HEK293 (cell line): ENCODE results near the gene LNP1.

Source experiments
- CTCF ChIA-PET: fragments of 350-600 bp; formaldehyde crosslinking; extraction: SDS; loops from one replicate; lab custom pipeline; 2021; ENCODE audit warnings: antibody characterized with exemption; lab: Yijun Ruan, JAX
- POLR2A ChIA-PET: fragments of 300-600 bp; formaldehyde crosslinking; extraction: SDS; loops from one replicate; lab custom pipeline; 2020; ENCODE audit warnings: antibody characterized with exemption, inconsistent platforms; lab: Yijun Ruan, JAX
- H3K27ac ChIP-seq: fragments of 200-500 bp; sonication (Bioruptor generic); 2 replicates; pipeline ENCODE4 v1.5.1; 2014; ENCODE audit warnings: low read depth, low read length, control low read depth, inconsistent platforms; ENCODE audit errors: extremely low read depth
- H3K36me3 ChIP-seq, 2 experiments: fragments of 200-500 bp in 1 of 2; sonication (Bioruptor generic) in 1 of 2; 1 replicate in 1 of 2; 2 replicates in 1 of 2; pipeline ENCODE4 v1.5.1; 2014 to 2017; ENCODE audit warnings: inconsistent platforms in 2 of 2, low read length in 2 of 2; ENCODE audit not compliant: control insufficient read depth in 2 of 2, insufficient read depth in 1 of 2
- H3K4me1 ChIP-seq: fragments of 200-500 bp; sonication (Bioruptor generic); 2 replicates; pipeline ENCODE4 v1.5.1; 2014; ENCODE audit warnings: mild to moderate bottlenecking, low read length, inconsistent platforms; ENCODE audit not compliant: control insufficient read depth, insufficient read depth
- H3K4me3 ChIP-seq: 2 replicates; pipeline ENCODE4 v1.5.1; 2011; ENCODE audit warnings: low read depth, mild to moderate bottlenecking, control low read depth, low read length, moderate library complexity
- H3K9me3 ChIP-seq: fragments of 200-500 bp; sonication (Bioruptor generic); 2 replicates; pipeline ENCODE4 v1.5.1; 2014; ENCODE audit warnings: low read depth, low read length, inconsistent platforms; ENCODE audit not compliant: control insufficient read depth, insufficient read depth
- ELK4 ChIP-seq: IDR thresholded peaks from 2 replicates; pipeline ENCODE4 v1.6.1; 2011; ENCODE audit warnings: mild to moderate bottlenecking, low read depth, low read length, borderline replicate concordance
- PRDM10 ChIP-seq: fragments of 450-650 bp; formaldehyde crosslinking; IDR thresholded peaks from 2 replicates; pipeline ENCODE4 v1.5.1; 2016; ENCODE audit warnings: missing biosample characterization, missing genetic modification characterization
- TCF7L2 ChIP-seq: IDR thresholded peaks from 2 replicates; pipeline ENCODE4 v1.6.1; 2011; ENCODE audit warnings: low read depth, mild to moderate bottlenecking, inconsistent platforms, low read length, moderate library complexity, borderline replicate concordance
- ZBTB11 ChIP-seq: fragments of 450-650 bp; formaldehyde crosslinking; conservative IDR thresholded peaks from 2 replicates; pipeline ENCODE4 v1.5.1; 2016; ENCODE audit warnings: low read depth, missing biosample characterization, missing genetic modification characterization
- ZBTB44 ChIP-seq: fragments of 450-650 bp; IDR thresholded peaks from 2 replicates; pipeline ENCODE4 v1.5.1; 2018; ENCODE audit warnings: missing biosample characterization, mild to moderate bottlenecking, missing genetic modification characterization
- ZBTB48 ChIP-seq: fragments of 450-650 bp; formaldehyde crosslinking; IDR thresholded peaks from 2 replicates; pipeline ENCODE4 v1.5.1; 2016; ENCODE audit warnings: missing biosample characterization, missing genetic modification characterization
- ZFP41 ChIP-seq: fragments of 450-650 bp; formaldehyde crosslinking; IDR thresholded peaks from 2 replicates; pipeline ENCODE4 v1.5.1; 2016; ENCODE audit warnings: missing biosample characterization, missing genetic modification characterization, borderline replicate concordance
- ZNF112 ChIP-seq: fragments of 450-650 bp; formaldehyde crosslinking; IDR thresholded peaks from 2 replicates; pipeline ENCODE4 v1.5.0; 2017; ENCODE audit warnings: missing biosample characterization, missing genetic modification characterization
- ZNF133 ChIP-seq: fragments of 450-650 bp; formaldehyde crosslinking; IDR thresholded peaks from 2 replicates; pipeline ENCODE4 v1.5.1; 2016; ENCODE audit warnings: missing biosample characterization, missing genetic modification characterization
- ZNF155 ChIP-seq: fragments of 450-650 bp; formaldehyde crosslinking; IDR thresholded peaks from 2 replicates; pipeline ENCODE4 v1.5.1; 2016; ENCODE audit warnings: missing biosample characterization, missing genetic modification characterization
- ZNF157 ChIP-seq: fragments of 450-650 bp; formaldehyde crosslinking; IDR thresholded peaks from 2 replicates; pipeline ENCODE4 v1.5.1; 2016; ENCODE audit warnings: missing biosample characterization, missing genetic modification characterization
- ZNF280D ChIP-seq: fragments of 450-650 bp; formaldehyde crosslinking; IDR thresholded peaks from 2 replicates; pipeline ENCODE4 v1.5.1; 2016; ENCODE audit warnings: missing biosample characterization, missing genetic modification characterization
- ZNF350 ChIP-seq: fragments of 450-650 bp; formaldehyde crosslinking; IDR thresholded peaks from 2 replicates; pipeline ENCODE4 v1.5.0; 2017; ENCODE audit warnings: missing biosample characterization, mild to moderate bottlenecking, missing genetic modification characterization
- ZNF354C ChIP-seq: fragments of 450-650 bp; formaldehyde crosslinking; IDR thresholded peaks from 2 replicates; pipeline ENCODE4 v1.5.1; 2016; ENCODE audit warnings: missing biosample characterization, missing genetic modification characterization, low read depth, borderline replicate concordance
- ZNF362 ChIP-seq: fragments of 450-650 bp; formaldehyde crosslinking; IDR thresholded peaks from 2 replicates; pipeline ENCODE4 v1.5.1; 2016; ENCODE audit warnings: missing biosample characterization, missing genetic modification characterization
- ZSCAN4 ChIP-seq: fragments of 450-650 bp; formaldehyde crosslinking; IDR thresholded peaks from 2 replicates; pipeline ENCODE4 v1.5.1; 2017; ENCODE audit warnings: missing biosample characterization, missing genetic modification characterization

LNP1 gene

GRCh38 chr3:100480081-100480480 lies 78.7 kb downstream of the LNP1 start:
- no peak for TF ChIP-seq ZBTB11 (tag by site-specific recombination)
- TF ChIP-seq ZBTB44 = no peak
- TF ChIP-seq ZNF133 = no peak
- no peak for TF ChIP-seq PRDM10
- no peak for TF ChIP-seq ZNF155 (tag by site-specific recombination)
- no peak for TF ChIP-seq ZNF362 (tag by site-specific recombination)
- no peak for TF ChIP-seq ZNF112
- no peak for TF ChIP-seq TCF7L2
- TF ChIP-seq ZNF354C (tag by site-specific recombination) = no peak
- TF ChIP-seq ZSCAN4 (tag by site-specific recombination) = no peak
- TF ChIP-seq ZNF157 (tag by site-specific recombination) = no peak
- no peak for TF ChIP-seq ZNF350 (tag by site-specific recombination)
- no peak for TF ChIP-seq ZNF280D (tag by site-specific recombination)
- TF ChIP-seq ZFP41 (tag by site-specific recombination) = no peak
- no peak for TF ChIP-seq ELK4
- no peak for TF ChIP-seq ZBTB48 (tag by site-specific recombination)
- POLR2A ChIA-PET = no interaction called here
- no peaks in the 10 kb centered on the region for H3K4me1 ChIP-seq
- CTCF ChIA-PET = no interaction called here
- no peaks in the 10 kb centered on the region for H3K36me3 ChIP-seq
- no peaks in the 10 kb centered on the region for H3K9me3 ChIP-seq
- no peak overlapping the region for H3K27ac ChIP-seq
- H3K4me3 ChIP-seq = no peak overlapping the region
